LNCaP clone FGC (cell line): ENCODE results near the gene SFTA2.
"Not testable (repeated sequence)": the region's sequence is repeated elsewhere in the genome, so short reads cannot be mapped to it uniquely, and the experiment has no call there.

Experiments
- DNase-seq: peaks from one replicate; pipeline ENCODE4 v3.0.0-alpha.2; 2011; ENCODE audit warnings: low read depth
- H3K4me3 ChIP-seq: 2 replicates; pipeline ENCODE4 v1.5.1; 2011; ENCODE audit warnings: mild to moderate bottlenecking, low read depth, low read length, control low read depth
- TF ChIP-seq, protein P1 (sequence below): IDR thresholded peaks from 2 replicates; pipeline ENCODE4 v1.5.1; 2012; ENCODE audit warnings: mild to moderate bottlenecking; ENCODE audit not compliant: control insufficient read depth, insufficient read depth; ENCODE audit errors: extremely low read depth

Gene SFTA2

DNA sequence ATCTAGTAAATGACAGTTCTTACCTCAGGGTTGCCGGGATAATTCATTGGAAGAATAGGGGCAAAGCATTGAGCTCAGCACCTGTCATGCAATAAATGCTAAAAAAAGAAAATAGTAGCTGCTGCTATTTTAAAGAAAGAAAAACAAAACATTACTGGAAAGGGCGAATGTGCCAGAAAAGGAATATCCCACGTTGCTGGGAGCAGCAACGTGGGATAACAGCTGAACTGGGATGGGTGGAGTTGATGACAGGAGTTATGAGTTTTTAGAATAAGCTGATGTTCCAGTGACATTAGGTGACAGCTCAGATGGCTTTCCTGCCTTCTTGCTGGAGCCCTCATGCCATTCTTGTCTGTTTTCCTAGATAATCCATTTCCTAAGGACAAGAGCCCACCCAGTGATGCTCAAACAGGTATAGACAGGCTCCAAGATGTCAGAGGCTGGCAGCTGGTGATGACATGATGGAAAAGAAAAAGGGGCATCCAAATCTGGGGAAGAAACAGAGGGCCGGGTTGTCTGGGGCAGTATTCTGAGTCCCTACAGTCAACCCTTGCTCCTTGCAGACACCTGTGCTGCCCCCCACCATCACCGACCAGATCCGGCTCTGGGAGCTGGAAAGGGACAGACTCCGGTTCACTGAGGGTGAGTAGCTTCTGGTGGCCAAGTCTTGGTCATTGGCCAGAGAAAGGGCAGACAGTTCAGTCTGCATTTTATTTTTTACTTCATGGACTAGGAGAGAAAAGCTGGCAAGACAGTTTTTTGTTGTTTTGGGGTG, 19.0 kb downstream of the SFTA2 start:
- DNase-seq = no peak
- H3K4me3 ChIP-seq = peak overlapping the region; percentile 58

GRCh38 chr6:30910473-30910872, 21.5 kb downstream of the SFTA2 start:
- not testable (repeated sequence) for DNase-seq, H3K4me3 ChIP-seq

More for the DNA sequence above, 19.0 kb downstream of the SFTA2 start:
- TF ChIP-seq, protein P1, sequence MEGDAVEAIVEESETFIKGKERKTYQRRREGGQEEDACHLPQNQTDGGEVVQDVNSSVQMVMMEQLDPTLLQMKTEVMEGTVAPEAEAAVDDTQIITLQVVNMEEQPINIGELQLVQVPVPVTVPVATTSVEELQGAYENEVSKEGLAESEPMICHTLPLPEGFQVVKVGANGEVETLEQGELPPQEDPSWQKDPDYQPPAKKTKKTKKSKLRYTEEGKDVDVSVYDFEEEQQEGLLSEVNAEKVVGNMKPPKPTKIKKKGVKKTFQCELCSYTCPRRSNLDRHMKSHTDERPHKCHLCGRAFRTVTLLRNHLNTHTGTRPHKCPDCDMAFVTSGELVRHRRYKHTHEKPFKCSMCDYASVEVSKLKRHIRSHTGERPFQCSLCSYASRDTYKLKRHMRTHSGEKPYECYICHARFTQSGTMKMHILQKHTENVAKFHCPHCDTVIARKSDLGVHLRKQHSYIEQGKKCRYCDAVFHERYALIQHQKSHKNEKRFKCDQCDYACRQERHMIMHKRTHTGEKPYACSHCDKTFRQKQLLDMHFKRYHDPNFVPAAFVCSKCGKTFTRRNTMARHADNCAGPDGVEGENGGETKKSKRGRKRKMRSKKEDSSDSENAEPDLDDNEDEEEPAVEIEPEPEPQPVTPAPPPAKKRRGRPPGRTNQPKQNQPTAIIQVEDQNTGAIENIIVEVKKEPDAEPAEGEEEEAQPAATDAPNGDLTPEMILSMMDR = no peak

- H3K4me3 ChIP-seq = peak overlapping the region; percentile 92
- TF ChIP-seq, protein P1 = no peak
- DNase-seq = no peak
Measured at GRCh38 chr6:30908700-30909099, 23.3 kb downstream of the SFTA2 start.

DNA sequence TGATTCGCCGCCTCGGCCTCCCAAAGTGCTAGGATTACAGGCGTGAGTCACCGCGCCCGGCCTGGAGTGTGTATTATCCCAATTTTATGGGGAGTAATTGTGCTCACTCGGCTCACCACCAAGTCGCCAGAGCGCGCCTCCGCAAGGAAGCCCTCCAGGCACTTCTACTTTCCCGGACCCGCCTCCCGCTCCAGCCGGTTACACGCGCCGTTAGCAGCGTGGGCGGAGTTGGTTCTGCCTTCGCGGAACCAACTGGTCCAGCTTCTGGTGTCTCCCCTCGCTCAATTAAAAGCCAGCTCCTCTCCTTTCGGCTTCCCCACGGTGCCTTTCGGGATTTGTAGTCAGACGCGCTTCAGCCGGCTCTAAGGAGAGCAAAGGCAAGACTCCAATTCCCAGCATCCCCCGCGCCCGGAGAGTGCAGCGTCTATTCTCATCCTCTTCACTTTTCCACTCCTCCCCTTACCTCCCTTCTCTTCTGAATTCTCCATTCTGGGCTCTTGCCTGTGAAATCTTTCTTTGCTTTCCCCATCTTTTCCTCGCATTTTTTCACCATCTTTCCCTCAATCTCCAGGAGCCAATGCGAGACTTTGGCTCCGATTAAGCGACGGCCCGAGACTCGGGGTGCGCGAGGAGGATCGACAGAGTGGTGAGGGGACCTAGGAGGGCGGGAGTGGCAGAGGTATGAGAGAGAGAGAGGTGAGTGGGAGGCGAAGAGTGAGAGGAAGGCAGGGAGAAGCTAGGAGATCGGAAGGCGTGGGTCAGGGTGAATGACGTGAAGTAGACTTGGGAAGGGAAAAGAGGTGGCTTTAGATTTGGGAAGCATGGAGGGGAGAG, 24.0 kb downstream of the SFTA2 start, which contains the start of gene GTF2H4:
Gene GTF2H4, plus strand, starts transcription at position 450 of the 834 bp plus-strand sequence.
- peak within 1 kb of the TSS; percentile 92 for H3K4me3 ChIP-seq
- peak; percentile 98 for DNase-seq
- TF ChIP-seq, protein P1 = no peak

- DNase-seq = not testable (repeated sequence)
Measured at GRCh38 chr6:30907290-30907757, 24.6 kb downstream of the SFTA2 start.

DNA sequence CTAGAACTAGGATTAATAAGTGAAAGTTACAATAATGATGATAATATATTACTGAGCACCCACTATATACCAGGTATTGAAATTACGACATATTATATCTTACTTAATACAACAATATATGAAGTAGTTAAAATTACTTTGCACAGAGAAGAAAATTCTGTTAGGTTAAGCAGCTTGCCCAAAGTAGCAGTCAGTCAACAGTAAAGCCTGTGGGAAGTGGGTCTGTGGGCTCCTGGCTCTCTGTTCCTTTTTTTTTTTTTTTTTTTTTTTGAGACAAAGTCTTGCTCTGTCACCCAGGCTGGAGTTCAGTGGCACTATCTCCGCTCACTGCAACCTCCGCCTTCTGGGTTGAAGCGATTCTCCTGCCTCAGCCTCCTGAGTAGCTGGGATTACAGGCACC, 28.7 kb downstream of the SFTA2 start:
- H3K4me3 ChIP-seq = no peak overlapping the region
- TF ChIP-seq, protein P1 = no peak
- DNase-seq = no peak

More at GRCh38 chr6:30907290-30907757, 24.6 kb downstream of the SFTA2 start:
- H3K4me3 ChIP-seq = peak overlapping the region; percentile 92

- H3K4me3 ChIP-seq = no peak overlapping the region
- TF ChIP-seq, protein P1 = no peak
- DNase-seq = no peak
Measured at GRCh38 chr6:30902709-30903108, 29.3 kb downstream of the SFTA2 start.

GRCh38 chr6:30902196-30902595, 29.8 kb downstream of the SFTA2 start:
- not testable (repeated sequence) for H3K4me3 ChIP-seq, DNase-seq
